8988T (cell line): ENCODE results near the gene HPCA.

Experiments used
- DNase-seq: peaks from one replicate; pipeline ENCODE4 v3.0.0; 2011

HPCA gene

DNA sequence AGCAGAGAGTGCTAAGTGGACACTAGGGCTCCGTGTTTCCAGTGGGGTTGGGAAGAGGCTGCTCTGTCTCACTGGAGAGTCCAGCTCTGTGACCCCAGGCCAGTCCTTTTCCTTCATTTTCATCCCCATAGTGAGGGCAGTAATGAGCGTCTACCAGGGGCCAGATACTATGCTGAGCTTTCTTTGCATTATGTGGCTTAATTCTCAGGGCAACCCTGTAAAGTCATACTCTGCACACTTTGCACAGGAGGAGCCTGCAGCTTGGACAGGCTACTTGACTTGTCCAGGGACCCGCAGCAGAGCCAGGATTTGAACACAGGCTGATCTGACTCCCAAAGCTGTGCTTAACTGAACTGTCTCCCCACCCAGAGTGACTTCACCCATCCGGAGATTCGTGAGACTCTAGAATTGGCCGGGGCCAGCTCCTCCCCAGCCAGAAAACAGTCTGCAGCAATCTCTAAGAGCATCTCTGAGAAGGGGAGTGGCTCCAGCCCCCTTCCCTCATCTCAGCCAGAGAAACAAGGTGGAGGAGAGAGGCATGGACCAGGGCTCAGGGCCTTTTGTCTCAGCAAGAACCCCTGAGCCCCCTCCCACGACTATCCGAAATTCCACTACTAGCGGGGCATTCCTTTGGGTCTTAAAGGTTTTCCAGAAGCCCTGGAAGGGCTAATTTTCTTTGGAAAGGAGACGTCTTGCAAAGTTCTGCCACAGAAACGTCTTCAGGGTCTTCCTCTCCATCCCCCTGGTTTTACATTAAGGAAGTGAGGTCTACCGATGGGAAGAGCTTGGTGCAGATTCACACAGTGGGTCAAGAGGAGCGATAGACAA, 14.7 kb upstream of the HPCA start:
- DNase-seq = no peak

DNA sequence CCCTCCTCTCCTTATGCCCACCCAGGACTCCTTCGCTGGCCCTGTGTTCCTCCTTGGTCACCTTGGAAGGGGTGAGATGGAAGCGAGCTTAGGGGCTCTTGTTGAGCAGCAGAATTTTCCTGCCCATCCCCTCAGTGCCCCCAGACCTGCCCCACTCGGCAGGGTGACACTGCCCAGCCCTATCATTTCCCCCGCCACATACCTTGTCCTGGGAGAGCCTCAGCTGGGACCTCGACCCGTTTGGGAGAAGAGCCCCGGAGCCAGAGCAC, 14.2 kb upstream of the HPCA start:
- no peak for DNase-seq

DNA sequence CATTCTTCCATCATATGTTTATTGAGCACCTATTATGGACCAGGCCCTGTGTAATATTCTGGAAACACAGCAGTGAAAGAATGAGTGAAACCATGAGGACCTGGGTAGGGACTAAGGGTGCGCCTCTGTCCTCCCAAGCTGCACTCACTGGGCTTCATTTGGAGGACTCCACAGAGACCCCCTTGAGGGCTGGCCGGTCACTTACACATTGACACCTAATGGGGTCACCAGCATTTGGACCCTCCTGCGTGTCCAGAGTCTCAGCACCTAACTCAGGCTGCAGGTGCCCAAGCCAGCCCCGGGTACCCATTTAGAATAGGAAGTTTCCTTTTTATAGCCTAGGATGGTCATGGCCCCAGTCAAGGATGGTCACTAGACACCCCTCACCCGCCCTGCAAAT, 12.8 kb upstream of the HPCA start:
- DNase-seq = no peak

GRCh38 chr1:32874860-32875752, 11.2 kb upstream of the HPCA start:
- DNase-seq = no peak

DNA sequence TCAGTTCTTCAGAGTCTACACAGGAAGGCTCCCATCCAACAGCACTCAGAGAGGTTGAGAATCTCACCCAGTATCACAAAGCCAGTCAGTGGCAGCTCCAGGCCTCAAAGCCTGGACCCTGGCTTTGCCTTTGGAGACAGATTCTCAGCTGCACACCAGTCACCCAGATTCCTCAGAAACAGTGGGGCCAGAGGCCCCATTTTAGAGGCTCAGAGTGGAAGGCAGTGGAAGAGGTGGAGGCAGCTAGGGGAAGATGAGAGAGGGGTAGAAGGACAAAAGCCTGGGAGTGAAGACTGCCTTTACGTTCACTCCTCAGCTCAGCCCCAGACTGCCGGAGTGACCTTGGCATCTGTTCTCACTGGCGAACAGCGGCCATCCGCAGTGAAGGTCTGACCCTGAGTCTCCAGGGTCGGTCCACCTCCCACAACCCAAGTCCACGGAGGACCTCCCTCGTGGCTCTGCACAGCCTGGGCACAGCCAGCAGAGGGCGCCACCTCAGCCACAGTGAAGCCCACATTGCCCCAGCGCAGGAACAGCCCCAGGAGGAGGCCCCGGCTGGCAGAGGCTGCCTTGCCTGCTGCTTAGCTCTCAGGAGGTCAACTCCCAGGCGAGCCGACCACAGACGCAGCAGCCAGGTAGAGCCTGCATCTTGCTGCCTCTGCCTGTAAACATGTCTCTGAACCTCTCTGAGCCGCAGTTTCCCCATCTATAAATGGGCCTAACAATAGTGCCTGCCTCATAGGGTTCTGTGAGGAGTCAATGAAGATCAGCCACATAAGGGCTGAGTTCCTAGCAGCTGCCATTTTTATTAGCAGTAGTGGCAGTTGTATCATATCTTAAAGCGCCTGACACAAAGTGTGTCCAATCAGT, 9.7 kb upstream of the HPCA start:
- DNase-seq = peak; percentile 91

DNA sequence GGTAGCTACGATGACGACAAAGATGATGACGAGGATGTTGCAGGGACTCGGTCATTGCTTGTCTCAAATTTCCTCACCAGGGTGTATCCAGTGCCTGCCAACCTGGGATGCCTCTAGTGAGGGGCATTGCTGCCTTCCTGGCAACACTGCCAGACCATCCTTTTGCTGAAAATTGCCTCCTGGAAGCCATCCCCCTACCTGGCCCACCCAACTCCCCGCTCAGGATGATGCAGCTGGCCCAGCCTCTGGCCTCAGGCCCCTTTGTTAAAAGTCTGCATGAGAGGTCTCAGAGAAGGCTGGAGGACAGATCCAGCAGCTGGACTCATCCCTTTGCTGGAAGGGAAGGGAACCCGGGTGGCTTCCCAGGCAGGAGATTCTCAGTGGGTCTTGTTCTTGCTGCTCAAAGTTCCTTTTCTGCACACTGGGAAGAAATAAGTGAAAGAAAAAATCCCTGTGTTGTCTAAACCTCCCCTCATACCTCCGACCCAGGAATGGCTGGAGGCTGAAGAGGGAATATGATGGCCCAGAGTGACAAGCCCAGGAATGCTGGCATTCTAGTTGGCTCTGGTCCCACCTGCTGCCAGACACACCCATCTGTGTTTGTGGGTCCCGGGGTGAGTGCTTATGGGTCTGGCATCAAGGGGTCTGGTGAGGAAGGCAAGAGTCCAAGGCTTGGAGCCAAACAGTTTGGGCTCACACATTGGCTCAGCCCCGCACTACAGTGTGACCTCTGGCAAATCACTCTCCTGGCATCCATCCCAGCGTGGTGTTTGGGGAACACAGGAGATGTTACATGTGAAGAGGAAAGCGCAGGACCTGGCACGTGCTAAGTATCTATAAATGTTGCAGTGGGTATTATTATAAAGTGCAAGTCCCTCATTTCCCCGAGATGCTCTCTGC, 8.8 kb upstream of the HPCA start:
- no peak for DNase-seq

DNA sequence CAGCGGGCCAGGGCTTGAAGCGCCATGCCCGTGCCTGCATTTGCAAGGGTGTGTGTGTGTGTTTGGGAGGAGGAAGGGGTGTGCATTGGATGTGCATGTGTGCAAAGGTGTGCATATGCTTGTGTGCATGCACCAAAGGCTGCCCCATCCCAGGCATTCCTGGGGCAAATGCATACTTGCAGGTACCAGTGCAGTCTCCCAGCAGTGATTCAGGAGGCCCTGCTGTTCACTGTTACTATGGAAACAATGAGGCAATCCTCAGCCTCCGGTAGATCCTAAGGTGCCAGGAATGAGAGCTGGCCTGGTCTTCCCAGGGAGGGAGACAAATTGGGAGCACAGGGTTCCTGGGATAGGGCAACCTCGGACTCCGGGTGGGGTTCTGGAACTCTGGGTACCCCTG, 8.1 kb upstream of the HPCA start:
- no peak for DNase-seq

DNA sequence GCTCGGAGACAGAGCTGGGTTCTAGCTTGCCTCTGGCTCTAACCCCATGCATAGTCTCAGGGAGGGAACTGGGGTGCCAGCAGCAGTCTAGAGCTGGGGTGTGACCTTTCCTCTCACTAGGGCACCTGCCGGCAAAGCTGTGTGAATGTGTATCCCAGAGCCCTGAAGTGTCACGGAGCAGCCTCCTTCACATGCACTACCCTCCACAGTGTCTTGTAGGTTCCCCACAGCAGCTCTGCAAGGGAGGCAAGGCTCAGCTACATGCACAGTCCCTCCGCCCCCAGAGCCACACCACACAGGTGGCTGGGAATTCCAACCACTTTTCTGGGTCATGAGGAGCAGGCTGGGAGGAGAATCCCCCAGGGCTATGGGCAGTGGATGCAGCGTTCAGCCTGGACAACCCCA, 7.7 kb upstream of the HPCA start:
- DNase-seq = no peak

DNA sequence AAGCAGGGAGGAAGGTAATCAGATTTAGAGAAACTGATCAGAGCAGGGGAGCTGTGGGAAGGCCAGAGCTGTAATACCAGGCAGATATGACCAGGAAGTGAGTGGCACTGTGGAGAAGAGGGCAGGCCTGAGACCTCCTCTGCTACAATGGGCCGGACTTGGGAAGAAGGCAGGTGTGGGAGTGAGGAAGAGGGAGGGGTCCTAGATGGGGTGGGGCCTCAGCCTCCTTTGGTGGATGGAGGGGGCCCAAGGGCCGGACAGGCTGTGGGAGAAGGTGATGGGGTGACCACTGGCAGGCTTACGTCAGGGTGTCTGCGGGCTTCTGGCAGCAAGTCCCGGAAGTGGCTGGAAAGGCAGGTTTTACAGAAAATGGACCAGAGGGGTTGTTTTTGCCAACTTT, 5.0 kb upstream of the HPCA start:
- no peak for DNase-seq

GRCh38 chr1:32881871-32882850, 4.1 kb upstream of the HPCA start:
- DNase-seq = no peak

DNA sequence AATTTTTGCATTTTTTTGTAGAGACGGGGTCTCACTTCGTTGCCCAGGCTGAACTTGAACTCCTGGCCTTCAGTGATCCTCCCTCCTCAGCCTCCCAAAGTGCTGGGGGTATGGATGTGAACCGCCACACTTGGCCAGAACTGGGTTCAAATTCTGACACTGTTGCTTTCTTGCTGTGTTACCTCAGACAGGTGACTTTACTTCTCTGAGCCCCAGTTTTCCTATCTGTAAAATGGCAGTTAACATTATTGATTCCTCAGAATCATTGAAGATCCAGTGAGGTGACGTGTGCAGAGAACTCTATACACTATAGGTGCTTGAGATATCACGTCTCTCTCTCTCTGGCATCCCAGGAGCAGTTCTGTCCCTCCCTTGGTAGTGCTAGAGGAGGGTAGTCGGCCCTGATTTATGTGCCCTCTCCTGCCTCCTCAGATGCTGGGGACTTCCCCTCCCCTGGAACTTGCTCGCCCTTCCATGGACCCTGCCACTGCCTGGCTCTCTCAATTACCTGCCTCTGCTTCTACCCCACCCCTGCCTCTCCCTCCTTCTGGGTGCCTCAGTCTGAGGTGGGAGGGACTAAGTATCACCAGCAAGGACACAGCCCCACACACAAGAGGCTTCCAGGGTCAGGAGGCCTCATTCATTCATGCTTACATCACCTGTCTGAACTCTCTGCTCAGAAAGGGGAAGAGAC, 2.8 kb upstream of the HPCA start:
- DNase-seq = no peak

DNA sequence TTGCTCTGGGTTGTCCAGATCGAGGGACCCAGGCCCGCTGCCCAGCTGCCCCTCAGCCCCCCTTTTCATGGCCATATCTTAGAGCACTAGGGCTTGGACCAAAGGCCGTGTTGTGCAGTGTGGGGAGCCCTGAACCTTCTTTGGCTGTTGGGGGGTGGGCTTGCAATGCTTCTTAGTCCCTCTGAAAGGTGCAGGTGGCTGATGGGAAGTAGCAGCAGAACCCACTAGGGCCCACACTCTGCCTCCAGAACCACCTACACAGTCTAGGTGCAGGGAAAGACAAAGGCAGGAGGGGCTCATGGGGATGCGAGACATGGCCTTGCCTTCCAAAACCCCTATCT, 2.3 kb upstream of the HPCA start:
- DNase-seq = no peak

GRCh38 chr1:32884726-32885125, 1.6 kb upstream of the HPCA start:
- DNase-seq = no peak

DNA sequence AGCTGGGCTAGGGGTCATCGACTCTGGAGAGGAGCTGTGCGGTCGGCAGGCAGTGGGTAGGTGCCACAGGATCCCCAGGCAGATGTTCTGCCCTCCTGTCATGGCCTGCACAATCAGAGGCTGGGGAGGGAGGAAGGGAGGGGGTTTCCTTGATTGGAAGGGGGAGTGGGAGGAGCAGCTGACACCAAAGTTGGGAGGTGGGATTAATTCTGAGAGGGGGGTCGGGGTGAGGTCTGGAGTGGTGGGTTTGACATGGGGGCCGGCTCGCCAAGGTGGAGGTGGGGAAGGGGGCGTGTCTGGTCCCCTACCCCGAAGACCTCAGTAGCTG, 651 bp upstream of the HPCA start:
- no peak for DNase-seq

DNA sequence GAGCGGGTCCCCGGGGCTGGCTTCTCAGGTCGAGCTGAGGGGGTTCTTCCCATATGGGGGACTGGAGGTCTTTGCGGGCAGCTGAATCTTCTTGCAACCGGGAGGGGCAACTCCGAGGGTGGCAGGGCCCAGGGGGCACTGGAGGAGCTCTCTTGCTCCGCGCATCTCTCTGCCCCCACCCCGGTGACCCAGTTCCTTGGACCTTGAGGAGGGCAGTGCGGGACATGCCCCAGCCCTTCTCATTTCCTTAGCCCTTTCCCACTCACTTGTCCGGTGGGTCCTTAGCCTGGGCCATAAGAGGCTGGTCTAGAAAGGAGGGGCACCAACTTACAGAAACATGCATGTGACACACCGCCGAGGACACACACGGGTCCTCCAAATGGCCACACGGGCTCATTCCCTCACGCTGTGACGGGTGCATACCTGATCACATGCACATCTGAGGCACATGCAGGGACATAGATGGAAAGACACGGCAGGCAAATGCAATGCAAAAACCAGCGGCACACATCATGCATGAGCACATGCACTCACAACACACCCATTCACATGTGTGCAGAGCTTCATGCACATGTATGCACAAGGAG, 630 bp downstream of the HPCA start:
- DNase-seq = no peak

DNA sequence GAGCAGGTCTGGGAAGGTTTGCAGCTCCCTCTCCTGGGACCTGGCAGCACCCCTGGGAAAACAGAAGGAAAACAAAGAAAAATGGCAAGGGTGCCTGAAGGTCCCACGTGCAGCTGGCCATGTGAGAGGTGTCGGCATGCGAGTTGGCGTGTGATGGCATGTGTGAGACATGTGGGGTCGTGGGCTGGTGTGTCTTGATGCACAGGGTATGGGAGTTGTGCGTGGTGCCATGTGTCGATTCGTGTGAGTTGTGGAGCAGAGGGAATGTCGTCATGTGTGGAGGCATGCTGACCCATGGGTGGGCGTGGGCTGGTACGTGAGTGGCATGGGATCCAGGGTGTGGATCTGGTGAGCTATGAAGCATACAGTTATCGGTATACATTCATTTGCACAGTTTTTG, 1.3 kb downstream of the HPCA start:
- DNase-seq = no peak

DNA sequence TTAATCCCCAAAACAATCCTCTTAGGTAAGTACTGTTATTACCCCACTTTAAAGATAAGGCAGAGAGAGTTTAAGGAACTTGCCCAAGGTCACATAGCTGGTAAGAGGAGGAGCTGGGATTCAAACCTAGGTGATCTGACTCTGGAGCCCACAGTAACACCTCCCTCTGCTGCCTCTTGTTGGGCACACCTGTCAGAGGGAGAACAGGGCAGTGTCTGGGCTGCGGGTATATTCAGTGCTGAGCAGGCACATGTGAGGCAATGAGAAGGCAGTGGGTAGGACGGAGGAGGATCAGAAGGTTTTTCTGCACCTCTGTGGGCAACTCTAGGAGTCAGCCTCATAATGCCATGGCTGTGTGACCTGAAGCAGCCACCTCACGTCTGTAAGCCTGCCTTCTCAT, 1.8 kb downstream of the HPCA start:
- DNase-seq = no peak

- DNase-seq = no peak
These were observed 2.6 kb downstream of the HPCA start for GRCh38 chr1:32888677-32889420.

- no peak for DNase-seq
These were observed 3.5 kb downstream of the HPCA start for GRCh38 chr1:32889731-32890278.
